ENCODE measurements around the gene OR5F1.

Gene OR5F1

DNA sequence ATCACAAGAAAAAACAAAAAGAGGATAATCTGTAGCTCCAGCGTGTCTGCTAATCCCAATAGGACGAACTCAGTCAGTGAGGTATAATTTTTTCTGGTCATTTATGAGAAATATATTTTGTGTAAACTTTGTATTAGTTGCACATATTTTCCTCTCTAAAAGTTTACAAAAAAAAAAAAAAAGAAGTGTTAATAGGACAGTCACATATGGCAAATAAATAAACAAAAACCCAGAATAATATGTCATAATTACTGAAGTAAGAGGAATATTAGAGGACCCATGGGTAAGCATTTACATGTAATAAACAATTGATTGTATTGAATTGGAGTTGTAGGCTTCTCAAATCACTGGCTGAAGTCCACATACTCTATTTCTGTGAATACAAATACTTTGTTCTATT lies at the start of gene OR5F1:
Gene OR5F1 (minus strand): TSS at position 101 of the 400 bp plus-strand sequence. CDS start 0 bp downstream, at position 101.
- no peak for DNase-seq

DNA sequence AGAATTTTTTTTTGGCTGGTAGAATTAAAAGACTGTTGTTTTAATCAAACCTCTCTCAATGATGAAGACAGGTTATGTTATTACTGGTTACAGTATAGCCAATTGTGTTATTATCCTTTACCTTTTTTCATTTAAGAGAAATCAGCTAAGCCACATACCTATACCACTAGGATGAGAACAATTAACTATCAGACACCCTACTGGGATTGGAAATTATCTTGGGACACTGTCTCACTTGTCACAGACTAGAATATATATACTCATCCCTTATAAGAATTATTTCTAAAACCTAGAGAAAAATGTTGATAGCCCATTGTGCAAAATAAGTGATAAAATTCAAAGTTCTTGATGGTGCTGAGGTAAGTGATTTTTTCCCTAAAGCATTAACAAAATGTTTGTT lies 32.9 kb upstream of the OR5F1 start, which contains the start of gene OR5AS1:
Gene OR5AS1 (plus strand): TSS at position 301 of the 400 bp plus-strand sequence. CDS start 2,765 bp downstream, outside the sequence.
- no peak for DNase-seq

- no peak for DNase-seq
These were observed 19.4 kb upstream of the OR5F1 start for GRCh38 chr11:56013805-56014204.

DNA sequence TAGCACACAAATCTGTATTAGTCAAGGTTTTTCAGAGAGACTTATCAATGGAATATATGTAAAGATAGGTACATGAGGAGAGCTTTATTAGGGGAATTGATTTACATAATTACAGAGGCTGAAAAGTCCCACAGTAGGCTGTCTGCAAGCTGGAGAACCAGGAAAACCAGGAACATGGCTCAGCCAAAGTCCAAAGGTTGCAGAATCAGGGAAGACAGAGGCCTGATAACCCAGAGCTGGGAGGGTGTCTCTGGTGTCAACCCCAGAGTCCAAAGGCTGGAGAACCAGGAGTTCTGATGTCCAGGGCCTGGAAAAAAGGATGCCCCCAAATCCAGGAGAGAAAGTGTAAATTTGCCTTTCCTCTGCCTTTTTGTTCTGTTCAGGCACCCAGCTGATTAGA lies 16.3 kb upstream of the OR5F1 start:
- no peak for DNase-seq

DNA sequence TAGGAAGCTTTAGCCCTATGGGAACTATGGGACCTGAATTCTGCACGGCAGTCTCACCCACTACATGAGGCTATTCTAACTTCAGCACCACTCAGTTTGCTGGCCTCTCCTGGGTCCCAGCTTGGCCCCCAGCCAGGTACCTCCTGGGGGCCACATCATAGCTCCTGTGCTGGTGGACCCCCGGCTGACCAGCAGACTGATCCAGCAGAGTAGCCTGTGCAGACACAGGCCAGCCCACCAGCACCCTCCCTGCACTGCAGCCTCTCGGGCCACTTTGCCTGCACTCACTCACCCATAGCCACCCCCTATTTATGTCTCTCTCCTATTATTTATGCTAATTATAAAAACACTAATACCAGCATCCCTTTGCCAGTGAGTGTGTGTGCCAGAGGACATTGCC lies 23.5 kb downstream of the OR5F1 start:
- DNase-seq = no peak

DNA sequence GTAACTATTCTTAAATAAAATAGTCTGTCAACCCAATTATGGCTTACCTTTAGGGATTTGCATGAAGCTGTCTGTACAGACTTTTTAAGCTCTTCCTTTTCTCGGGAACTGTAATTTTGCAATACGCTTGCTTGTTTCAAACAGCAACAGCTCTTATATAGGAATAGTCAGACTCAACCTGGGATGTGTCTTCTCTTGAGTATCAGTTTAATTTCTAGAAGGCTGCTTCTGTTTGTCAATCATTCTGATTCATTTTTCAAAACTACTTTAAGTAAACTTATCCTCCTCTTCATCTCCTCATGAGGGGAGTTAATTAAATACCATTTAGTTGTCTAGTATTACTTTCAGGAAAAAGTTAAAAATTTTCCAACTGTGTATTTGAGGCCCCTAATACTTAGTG lies 24.6 kb downstream of the OR5F1 start, which contains the start of gene OR10AG1:
Gene OR10AG1 (minus strand): TSS at position 101 of the 400 bp plus-strand sequence. CDS start 38 bp downstream, at position 63.
- no peak for DNase-seq

GRCh38 chr11:55967914-55968313 lies 26.5 kb downstream of the OR5F1 start:
- no peak for DNase-seq

DNA sequence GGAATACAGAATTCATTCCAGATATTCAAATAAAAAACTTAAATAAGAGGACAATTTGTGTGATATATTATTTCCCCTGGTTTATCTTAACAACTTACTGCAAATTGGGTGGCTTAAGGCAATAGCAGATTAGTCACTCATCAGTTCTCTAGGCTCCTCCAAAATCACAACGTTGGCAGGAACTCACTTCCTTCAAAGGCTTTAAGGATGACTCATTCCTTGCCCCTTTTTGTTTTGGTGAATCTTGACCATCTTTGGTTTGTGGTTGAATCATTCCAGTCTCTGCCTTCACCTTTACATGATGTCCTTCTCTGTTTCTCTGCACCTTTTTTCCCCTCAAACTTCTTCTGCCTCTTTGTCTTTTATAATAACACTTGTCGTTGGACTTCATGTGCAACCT lies 28.0 kb downstream of the OR5F1 start:
- no peak for DNase-seq

- DNase-seq = no peak
These were observed 37.9 kb downstream of the OR5F1 start for GRCh38 chr11:55956521-55956920.

- DNase-seq = no peak
These were observed 45.1 kb downstream of the OR5F1 start for GRCh38 chr11:55949330-55949729.

All from NCI-H69 (cell line).